22Rv1 (cell line): ENCODE measurements around the gene UBAP1.
"Not testable (repeated sequence)": the region's sequence is repeated elsewhere in the genome, so short reads cannot be mapped to it uniquely, and the experiment has no call there.

Experiments
- H3K27ac ChIP-seq: fragments of 450-650 bp; 2 replicates; pipeline ENCODE4 v1.5.1; 2017
- CTCF ChIP-seq: fragments of 450-650 bp; IDR thresholded peaks from 2 replicates; pipeline ENCODE4 v1.5.1; 2017; ENCODE audit warnings: mild to moderate bottlenecking
- ZFX ChIP-seq: fragments of 450-650 bp; IDR thresholded peaks from 2 replicates; pipeline ENCODE4 v1.6.1; 2017; ENCODE audit warnings: antibody characterized with exemption, borderline replicate concordance

Gene UBAP1

GRCh38 chr9:34289159-34289558 is 110.3 kb downstream of the UBAP1 start:
- TF ChIP-seq ZFX: no peak
- TF ChIP-seq CTCF: no peak
- H3K27ac ChIP-seq: no peak overlapping the region

GRCh38 chr9:34291023-34291422 is 112.2 kb downstream of the UBAP1 start:
- TF ChIP-seq CTCF (no peak), ZFX (no peak)
- H3K27ac ChIP-seq: no peak overlapping the region

GRCh38 chr9:34291423-34291822 is 112.6 kb downstream of the UBAP1 start:
- TF ChIP-seq CTCF (no peak), ZFX (no peak)
- no peak overlapping the region for H3K27ac ChIP-seq

GRCh38 chr9:34292552-34292951 is 113.7 kb downstream of the UBAP1 start:
- no peak overlapping the region for H3K27ac ChIP-seq
- TF ChIP-seq ZFX: no peak
- no peak for TF ChIP-seq CTCF

DNA sequence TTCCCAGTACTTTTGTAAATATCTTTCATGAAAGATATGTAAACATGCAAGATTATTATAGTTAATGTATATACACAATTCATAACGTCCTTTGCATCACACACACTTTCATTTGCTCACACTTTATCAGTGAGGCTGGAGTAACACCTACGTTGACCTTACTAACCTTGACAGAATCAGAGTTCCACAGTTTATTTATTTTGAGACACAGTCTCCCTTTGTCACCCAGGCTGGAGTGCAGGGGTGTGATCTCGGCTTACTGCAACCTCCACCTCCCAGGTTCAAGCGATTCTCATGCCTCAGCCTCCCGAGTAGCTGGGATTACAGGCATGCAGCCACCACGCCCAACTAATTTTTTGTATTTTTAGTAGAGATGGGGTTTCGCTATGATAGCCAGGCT is 122.2 kb downstream of the UBAP1 start:
- H3K27ac ChIP-seq: not testable (repeated sequence)
